ENCODE measurements around the gene GALC.

Gene GALC

DNA sequence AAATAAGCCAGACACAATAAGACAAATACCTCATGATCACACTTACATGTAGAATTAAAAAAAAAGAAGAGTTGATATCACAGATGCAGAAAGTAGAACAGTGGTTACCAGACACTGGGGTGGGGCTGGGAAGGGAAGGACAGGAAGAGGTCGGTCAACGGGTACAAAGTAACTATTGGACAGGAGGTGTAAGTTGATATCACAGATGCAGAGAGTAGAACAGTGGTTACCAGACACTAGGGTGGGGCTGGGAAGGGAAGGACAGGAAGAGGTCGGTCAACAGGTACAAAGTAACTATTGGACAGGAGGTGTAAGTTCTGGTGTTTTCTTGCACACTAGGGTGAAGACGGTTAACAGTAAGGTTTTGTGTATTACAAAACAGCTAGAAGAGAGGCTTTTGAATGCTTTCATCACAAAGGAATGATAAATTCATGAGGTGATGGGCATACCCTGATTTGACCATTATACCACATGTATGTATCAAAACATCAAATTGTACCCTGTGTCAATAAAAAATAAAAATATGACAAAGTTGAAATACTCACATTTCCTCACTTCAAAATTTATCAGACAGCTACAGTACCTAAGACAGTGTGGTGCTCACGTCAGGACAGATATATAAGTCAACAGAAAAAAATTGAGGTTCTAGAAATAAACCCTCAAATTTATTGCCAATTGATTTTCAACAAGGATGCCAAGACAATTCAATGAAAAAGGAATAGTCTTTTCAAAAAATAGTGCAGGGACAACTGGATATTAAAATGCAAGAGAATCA, 32.8 kb downstream of the GALC start:
- no peak for DNase-seq

DNA sequence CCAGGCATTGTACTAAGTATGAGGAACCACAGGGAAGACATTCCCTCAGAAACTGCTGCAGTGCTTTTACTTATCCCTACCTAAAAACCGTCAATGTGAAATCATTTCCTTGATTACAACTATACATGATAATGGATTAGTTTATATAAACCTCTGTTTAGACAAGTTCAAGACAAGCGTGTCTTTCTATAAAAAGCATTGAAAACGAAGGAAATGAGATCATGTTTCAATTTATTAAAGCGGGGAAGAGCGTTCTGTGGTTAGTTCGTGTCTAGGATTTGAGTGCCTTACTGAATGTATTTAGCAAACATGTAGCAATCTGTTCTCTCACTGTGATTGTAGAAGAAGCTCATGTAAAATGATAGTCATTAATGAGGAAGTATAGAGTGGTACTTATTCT, 37.5 kb downstream of the GALC start:
- DNase-seq, result no peak

DNA sequence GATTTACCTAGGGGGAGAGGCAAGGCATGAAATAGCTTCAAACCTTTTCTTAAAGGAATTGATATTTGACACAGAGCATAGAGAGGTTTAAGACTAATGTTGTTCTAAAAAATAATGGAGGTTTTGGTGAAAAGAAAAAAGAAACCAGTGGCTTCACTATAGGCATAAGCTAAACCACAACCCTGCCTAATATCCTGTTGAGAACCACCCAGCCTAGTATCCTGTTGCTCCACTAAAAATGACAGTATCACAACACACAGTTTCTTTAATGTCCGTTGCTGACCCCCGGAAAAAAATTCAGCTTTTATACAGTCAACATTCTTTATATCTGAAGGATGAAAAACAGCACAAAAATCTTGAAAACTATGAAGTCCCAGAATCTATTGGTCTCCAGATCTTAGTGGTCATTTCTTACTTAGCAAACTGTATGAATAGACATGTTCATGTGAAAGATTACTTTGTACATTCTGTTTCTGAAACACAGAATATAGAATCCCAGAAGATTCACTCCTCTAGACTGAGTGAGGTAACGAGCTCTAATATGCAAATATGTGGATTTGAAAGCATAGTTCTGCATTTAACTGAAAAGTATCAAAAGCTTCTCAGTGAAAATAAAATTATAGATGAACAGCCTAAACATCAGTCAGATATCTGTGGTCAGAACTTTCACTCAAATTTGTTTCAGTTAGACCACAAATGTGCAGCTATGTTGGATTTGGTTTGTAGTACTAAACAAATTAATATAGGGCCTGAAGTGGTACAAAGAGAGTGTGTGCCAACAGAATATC, 40.5 kb downstream of the GALC start:
- no peak for DNase-seq

DNA sequence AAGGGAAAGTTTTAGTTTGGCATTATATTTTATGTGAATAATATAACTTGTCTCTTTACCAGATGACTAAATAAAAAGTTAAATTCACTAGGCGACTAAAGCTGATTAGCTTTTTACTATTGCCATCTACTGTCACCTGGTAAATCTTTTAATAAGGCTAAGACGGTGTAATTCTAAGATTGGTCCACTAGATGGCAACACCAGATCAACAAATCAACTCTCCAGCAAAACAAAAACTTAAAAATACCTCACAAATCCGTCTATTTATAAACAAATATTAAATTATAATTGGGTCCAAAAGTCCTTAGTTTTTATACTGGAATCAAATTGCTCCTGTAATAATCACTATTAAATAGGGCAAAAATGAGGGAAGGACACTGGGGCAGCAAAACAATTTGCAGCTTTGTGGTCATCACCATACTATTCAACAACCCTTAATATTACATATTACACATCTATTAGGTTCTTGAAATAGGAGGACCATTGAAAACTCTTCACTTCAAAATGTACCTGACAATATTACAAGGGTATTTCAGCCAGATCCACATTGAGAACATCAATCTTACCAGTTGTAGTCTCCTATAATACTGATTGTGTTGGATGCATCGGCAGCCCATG, 47.9 kb downstream of the GALC start:
- peak in 1 of 51 donors; percentile 23 for DNase-seq

DNA sequence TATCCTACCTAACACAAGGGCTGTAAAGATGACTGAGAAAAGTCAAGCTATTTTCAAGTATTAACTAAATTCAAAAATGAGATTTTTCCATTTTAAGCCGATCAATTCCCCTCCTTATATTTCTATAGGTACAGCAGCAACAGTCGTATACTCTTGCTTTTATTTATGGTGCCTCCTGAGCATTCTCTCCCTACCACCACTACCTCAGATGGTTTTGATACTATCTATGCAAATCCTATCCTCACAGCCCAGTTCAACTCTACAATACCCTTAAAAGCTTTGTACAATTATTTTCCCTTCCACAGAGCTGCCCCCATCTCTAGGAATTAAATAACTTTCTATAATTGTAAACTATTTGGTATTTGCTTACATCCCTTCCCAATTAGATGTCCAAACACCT, 52.1 kb downstream of the GALC start:
- DNase-seq, result no peak

DNA sequence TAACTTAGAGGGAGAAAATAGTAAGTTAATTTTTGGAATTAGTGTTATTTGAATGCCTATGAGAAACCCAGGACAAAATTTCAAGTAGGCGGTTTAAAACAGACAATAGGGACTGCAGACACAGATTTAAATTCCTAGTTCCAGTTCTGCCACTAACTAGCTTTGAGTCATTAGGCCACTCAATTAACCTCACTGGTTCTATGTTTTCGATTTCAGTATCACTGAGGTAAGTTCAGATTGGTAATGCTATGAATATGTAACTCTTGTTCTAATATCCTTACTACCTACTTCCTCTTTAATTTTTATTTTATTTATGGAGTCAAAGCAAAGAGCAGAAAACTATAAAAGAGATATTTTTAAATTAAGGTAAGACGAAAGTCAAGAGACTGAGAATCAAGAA, 52.6 kb downstream of the GALC start:
- DNase-seq, result no peak

DNA sequence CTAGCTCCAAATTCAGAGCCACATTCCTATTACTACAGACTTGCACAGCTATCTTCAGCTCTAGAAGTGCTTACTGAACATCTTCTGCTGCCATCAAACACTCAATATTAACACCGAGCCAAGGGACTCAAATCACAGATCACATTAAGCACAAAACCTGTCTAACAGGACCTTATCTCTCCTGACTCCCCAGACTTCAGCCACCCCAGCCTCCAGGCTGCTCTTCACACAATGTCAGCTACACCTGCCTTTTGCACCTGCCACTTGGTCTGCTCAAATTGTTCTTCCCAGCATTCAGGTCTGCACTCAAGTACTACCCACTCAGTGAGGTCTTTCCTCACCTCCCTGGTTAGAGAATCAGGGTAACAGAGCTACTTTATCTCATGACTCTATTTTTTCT, 57.1 kb downstream of the GALC start:
- no peak for DNase-seq

DNA sequence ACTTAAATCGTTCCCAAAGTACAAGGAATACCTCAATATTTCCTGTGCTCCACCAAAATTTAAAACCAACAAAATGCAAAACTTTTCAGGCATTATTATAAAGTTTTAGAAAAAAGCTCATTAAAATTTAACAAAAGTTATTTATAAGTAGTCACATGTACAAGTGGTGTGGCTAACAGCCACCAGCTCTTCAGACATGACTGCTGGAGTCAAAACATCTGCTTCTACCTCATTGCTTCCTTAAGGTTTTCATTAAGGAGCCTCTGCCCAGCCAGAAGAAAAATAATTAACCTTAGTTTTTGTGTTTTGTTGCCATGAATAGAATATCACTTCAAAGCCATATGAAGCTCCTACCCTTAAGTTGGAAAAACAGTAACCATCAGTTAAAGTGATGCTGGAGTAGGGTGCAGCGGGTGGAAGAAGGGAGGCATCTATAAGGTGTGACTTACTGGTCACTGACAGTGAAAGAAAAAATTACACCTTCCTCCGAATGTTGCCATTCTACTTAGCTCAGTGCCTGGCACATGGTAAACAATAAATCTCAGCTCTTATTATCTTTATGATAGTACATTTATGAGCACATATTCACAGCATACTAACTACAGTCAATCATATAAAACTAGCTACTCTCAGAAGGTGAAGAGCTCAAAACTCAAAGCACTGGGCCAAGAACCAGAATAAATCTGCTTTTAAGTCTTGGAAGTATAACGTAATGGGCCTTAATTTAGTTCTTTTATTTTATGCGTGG, 57.7 kb downstream of the GALC start:
- no peak for DNase-seq

DNA sequence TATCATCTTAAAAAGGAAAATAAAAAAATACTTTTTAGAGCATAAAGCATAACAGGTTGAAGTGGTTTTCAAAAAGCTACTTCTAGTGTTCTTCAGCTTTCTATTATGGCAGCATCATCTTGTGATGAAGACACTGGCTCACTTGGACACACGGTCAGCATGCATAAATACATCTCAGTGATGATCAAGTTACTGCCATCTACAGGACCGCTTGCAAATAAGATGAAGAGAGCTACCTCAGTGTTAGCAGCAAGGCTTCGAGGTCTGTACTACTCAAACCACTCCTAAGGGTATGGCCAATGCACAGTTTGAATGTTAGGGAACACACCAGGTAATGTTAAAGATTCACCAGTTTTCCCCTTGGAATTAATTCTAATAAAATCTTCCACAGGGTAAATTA, 58.8 kb downstream of the GALC start:
- DNase-seq, result no peak

DNA sequence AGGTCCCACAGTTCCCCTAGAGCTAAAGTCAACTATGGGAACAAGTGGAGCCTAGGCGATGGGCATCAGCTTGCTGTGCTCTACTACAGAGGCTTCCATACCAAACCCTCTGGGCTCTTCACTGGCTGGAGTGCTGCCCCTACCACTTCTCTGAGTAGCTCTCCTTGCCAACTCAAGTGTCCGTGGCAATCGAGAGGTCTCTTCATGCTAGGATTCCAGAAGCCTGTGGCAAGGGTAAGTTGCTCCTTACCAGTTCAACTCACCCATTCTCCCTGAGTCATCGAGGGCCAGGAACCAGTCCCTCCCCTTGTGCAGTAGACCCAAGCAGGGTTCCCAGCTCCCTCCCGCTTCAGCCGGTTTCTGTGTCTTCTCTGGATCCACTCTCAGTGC, 76.1 kb downstream of the GALC start:
- DNase-seq, result no peak

DNA sequence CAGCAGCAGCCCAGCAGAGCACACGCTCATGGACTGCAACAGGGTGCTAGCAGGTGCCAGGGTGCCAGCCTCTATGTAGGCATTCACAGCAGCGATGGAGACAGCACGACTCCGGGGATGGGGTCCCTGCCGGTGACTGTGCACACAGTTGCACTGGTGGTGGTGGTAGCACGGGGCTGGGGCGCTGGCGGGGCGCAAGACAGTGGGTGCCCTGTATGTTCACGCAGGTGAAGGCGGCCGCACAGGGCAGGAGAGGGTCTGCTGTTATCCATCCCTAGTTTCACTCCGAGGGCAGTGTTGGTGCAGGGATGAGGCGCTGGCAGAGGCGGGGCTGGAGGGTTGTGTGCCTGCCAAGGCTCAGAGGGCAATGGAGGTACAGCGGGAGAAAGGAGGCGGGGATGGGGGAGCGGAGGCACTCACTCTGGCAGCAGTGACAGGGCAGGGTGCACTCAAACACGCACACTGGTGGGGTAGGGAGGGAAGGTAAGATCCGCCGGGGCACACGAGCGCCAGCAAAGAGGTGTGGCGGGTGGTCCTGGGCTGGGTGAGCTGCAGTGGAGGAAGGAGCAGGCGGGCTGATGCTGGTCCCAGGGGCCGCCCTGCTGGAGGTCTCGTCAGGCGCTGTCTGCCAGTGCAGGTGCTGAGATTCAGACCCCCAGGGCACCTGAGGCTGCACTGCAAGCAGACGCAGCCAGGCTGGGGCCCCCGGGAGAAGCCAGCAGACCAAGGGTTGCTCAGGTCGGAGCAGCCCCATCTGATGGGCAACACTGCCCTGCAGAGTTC, 76.7 kb downstream of the GALC start:
- DNase-seq, result no peak

DNA sequence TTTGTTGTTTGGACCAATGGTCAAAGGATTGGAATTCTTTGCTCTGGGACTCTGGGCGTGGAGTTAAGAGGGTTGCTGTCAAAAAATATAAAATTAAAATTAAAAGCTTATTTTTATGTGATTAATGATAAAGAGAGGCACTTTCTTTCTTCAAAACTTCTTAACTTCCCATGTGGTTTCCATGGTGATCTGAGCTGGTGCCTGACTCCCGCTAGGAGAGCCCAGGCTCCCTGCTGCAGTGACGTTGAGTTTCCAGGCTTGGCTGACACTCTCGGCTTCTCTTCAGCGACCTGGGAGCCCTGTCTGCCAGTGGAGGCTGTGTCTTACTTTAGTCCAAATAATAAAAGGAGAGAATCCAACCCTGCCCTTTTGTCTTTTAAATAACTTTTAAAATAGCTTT, 84.4 kb downstream of the GALC start:
- DNase-seq, result peak in 16 of 51 donors; percentile 1 to 34 (median 8)

DNA sequence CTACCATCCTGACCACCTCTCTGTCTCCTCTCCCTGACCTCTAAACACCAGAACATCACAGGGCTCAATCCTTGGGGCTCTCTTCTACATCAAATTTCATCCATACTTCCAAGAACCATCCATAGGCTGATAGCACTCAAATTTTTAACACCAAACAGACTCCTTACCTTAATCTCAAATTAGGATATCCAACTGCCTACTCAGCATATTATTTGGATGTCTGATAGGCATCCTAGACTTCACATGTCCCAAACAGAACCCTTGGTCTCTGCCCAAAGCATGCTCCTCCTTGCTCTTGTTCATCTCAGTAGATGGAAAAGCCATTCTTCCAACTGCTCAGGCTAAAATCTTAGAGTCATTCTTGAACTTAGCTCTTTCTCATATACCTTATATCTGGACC, 91.3 kb downstream of the GALC start:
- no peak for DNase-seq

DNA sequence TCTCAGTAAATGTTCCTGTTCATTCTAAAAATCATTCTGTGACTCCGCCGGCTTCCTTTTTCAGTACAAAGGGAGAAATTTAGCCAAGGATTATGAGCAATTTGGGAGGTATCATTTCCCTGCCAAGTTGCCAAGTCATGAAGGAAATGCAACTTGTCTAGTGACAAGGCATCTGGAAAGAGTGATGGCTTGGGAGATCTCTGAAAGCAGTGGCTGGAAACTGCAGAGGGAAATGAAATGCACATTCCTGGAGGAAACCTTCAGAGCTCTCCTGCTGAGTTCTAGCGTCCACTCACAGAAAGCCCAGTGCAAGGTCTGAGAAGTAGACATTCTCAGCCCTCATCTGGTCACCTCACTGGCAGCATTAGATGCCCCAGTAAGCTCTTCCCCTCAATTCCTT, 91.7 kb downstream of the GALC start:
- DNase-seq, result peak in 1 of 51 donors; percentile 11

DNA sequence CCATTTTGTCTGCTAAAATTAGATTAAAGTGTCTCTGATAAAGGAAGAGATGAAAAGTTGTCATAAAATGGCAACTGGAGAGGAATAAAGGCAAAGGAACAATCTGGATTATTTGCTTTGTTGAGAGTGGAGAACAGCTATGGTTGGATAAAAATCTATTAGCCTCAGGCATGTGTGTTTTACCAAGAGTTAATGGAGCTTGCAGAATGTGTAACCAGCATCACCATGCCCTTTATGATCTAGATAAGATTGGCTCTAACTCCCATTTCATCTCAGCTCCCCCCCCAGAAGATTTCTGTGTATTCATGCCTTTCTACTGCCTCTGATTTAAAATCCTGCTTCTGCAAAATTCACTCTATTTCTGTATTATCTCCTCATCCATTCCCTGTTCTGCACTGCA, 93.8 kb downstream of the GALC start:
- DNase-seq, result no peak

DNA sequence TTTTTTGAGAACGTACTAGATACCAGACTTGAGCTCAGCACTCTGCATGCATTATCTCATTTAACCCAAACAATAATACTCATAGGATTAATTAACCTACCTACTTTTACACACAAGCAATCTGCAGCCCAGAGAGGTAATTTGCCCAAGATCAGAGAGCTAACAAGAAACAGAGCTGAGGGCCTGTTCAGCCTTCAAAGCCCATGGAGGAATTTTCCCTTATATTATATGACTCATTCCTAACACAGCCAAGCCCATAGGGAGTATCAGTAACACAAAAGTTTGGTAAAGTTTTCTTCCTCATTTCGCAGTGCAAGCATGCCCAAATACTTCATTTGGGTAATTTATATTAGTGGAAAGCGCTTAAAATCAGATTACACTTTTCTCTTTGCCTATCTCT, 94.7 kb downstream of the GALC start:
- DNase-seq, result no peak

DNA sequence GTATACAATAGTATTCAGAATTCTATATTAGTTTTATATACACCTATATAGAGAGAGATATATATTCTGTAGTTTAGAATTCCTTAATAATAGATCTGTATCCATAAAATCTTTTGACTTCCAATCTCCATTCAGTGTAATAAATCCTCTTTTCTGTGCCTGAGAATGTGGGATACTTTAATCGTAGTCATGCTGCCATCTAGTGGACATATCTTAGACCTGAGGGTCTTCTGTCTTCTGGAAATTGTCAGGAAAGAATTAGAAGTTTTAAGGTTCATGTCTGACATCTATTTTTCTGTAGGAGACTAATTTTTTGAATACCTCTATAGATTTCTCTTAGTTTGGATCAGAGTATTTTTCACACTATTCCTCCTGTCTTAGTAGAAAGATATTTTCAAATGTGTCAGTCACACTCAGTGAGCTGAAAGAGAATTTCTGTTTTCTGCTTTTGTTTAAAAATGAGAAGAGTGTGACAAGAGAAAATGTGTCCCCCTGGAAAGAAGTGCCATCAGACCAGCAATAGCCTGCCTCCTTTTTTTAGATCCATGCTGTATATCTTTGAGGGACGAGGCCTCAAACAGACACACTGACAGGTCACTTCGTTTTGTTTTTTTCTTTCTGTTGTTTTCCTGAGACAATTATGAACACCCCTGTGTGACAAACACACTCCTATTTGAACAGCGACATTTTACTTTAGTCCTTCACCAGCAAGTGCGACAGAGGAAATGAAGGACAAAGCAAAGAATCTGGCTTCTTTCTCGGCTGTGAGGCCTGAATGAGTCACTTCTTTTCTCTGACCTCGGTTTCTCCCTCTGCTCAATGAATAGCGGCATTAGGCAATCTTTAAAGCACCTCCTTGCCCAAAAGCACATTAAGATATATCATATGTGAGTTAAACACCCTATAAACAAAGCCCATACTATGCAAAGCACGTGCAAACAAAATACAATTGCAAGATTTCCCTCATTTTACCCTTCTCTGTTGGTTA, 96.3 kb downstream of the GALC start:
- DNase-seq, result peak in 3 of 51 donors; percentile 1 to 67 (median 3)

DNA sequence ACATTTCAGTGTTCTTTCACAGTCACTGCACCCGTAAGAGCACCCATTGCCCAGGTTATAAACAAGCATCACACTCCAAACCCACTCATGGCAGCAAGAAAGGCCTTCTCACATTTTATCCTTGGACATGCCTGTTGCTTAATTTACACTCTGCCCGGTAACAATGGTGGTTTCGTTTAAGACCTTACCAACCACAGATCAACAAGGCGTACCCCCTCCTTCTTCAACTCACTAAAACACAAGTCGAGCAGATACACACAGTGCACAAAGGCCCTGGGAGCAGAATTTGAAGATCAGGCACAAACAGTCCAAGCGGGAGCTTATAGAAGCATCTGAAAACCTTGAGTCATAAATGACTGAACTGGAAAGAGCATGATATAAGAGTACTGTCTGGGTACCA, 98.1 kb downstream of the GALC start:
- DNase-seq, result peak in 1 of 51 donors; percentile 5

DNA sequence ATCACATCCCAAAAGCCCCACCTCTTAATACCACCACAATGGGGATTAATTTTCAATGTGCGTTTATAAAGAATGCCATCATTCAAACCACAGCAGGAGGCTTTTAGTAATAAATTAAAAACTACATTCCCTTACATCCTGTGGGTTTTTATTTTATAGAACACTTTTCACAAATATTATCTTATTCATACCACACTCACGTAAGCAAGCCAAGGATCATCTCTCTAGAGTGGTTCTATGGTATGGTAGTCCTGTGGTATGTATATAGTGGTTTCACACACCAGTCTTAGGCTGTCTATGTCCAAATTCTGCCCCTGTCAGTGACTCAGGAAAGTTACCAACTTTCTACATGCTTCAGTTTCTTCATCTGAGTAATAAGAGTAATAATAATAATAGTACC, 100.2 kb downstream of the GALC start:
- no peak for DNase-seq

Data from hypothalamus (tissue), 51 donors.